H1 (cell line): ENCODE data around the gene DNMT3B. TPM values are rescaled to one million over a fixed set of nuclear protein-coding genes. Genes with fewer than 3 reads are reported as not detected.

Experiments
- CTCF ChIA-PET: fragments of 300-600 bp; sonication (Branson Sonifier 250); formaldehyde crosslinking; loops from one replicate; lab custom pipeline; 2021; ENCODE audit not compliant: partially characterized antibody; lab: Charles Lee
- POLR2A ChIA-PET: fragments of 300-600 bp; sonication (Branson Sonifier 250); formaldehyde crosslinking; loops from one replicate; lab custom pipeline; 2021; ENCODE audit warnings: inconsistent platforms; ENCODE audit not compliant: partially characterized antibody; lab: Charles Lee
- DNase-seq, 2 experiments: peaks; one replicate each; pipeline versions ENCODE4 v3.0.0 to v3.0.0-alpha.2; 2010 to 2022; ENCODE audit warnings: low spot score in 2 of 2, low read depth in 1 of 2, mixed read lengths in 1 of 2
- FAIRE-seq: peaks from 2 replicates; lab custom pipeline; 2011; peaks lifted over from hg19 to GRCh38; lab: Jason Lieb, UNC
- H2AFZ ChIP-seq: 2 replicates; pipeline ENCODE4 v1.8.1; 2012; ENCODE audit warnings: low read length, inconsistent platforms
- H2AK5ac ChIP-seq: 2 replicates; pipeline ENCODE4 v1.6.1; 2013; ENCODE audit warnings: low read depth, low read length
- H2BK120ac ChIP-seq: replicated peaks from 2 replicates; pipeline ENCODE3; 2013; ENCODE audit warnings: low read depth, low read length, inconsistent platforms
- H2BK12ac ChIP-seq: 2 replicates; pipeline ENCODE4 v1.6.1; 2013; ENCODE audit warnings: low read depth, low read length
- H2BK15ac ChIP-seq: 2 replicates; pipeline ENCODE4 v1.6.1; 2013; ENCODE audit warnings: low read length
- H2BK20ac ChIP-seq: 2 replicates; pipeline ENCODE4 v1.6.1; 2013; ENCODE audit warnings: low read length
- H2BK5ac ChIP-seq: 2 replicates; pipeline ENCODE4 v1.6.1; 2013; ENCODE audit warnings: low read depth, low read length
- H3K14ac ChIP-seq: 2 replicates; pipeline ENCODE4 v1.6.1; 2013; ENCODE audit warnings: inconsistent platforms; ENCODE audit not compliant: insufficient read length
- H3K18ac ChIP-seq: 2 replicates; pipeline ENCODE4 v1.6.1; 2013; ENCODE audit warnings: low read length; ENCODE audit errors: extremely low read depth
- H3K23ac ChIP-seq: 2 replicates; pipeline ENCODE4 v1.6.1; 2013; ENCODE audit warnings: inconsistent platforms; ENCODE audit not compliant: insufficient read length
- H3K23me2 ChIP-seq: 2 replicates; pipeline ENCODE4 v1.6.1; 2013; ENCODE audit warnings: low read depth, low read length
- H3K27ac ChIP-seq: 2 replicates; pipeline ENCODE4 v1.6.1; 2011; ENCODE audit warnings: low read depth, low read length, inconsistent platforms
- H3K27me3 ChIP-seq, 4 experiments: replicated peaks in 1 of 4; 1 replicate in 1 of 4; 2 replicates in 3 of 4; pipeline versions ENCODE4 v1.6.1 to v1.8.1; 2011 to 2013; ENCODE audit warnings: low read length in 3 of 4, mild to moderate bottlenecking in 3 of 4, inconsistent platforms in 2 of 4, mixed read lengths in 2 of 4, moderate library complexity in 1 of 4; ENCODE audit not compliant: control insufficient read depth in 3 of 4, insufficient read depth in 3 of 4; ENCODE audit errors: extremely low read depth in 1 of 4
- H3K36me3 ChIP-seq, 4 experiments: 2 replicates each; pipeline versions ENCODE4 v1.6.1 to v1.8.1; 2011 to 2013; ENCODE audit warnings: mild to moderate bottlenecking in 4 of 4, low read length in 3 of 4, moderate library complexity in 2 of 4, control low read depth in 1 of 4, inconsistent platforms in 1 of 4; ENCODE audit not compliant: insufficient read depth in 4 of 4, control insufficient read depth in 2 of 4
- H3K4ac ChIP-seq: replicated peaks from 2 replicates; pipeline ENCODE3; 2013; ENCODE audit warnings: low read length, low read depth, mixed read lengths, inconsistent platforms; ENCODE audit not compliant: insufficient read length
- H3K4me1 ChIP-seq, 4 experiments: replicated peaks in 1 of 4; 1 replicate in 1 of 4; 2 replicates in 3 of 4; pipeline versions ENCODE4 v1.6.1 to v1.8.1; 2011 to 2013; ENCODE audit warnings: low read length in 3 of 4, inconsistent platforms in 2 of 4, mixed read lengths in 1 of 4; ENCODE audit not compliant: insufficient read depth in 4 of 4, control insufficient read depth in 3 of 4
- H3K4me2 ChIP-seq, 2 experiments: 2 replicates each; pipeline versions ENCODE4 v1.6.1 to v1.8.1; 2011 to 2013; ENCODE audit warnings: low read depth in 2 of 2, low read length in 2 of 2, control low read depth in 1 of 2, inconsistent platforms in 1 of 2, mild to moderate bottlenecking in 1 of 2; ENCODE audit not compliant: insufficient read depth in 1 of 2
- H3K4me3 ChIP-seq, 4 experiments: fragments of 200-600, 300-600 bp in 1 of 4; sonication (generic), shearing (Covaris generic), sonication (Bioruptor Twin) in 1 of 4; 2 replicates each; pipeline versions ENCODE4 v1.5.1 to v1.8.1; 2011 to 2016; ENCODE audit warnings: low read length in 4 of 4, low read depth in 3 of 4, control low read depth in 2 of 4, inconsistent platforms in 2 of 4, mild to moderate bottlenecking in 2 of 4, mixed read lengths in 1 of 4, moderate library complexity in 1 of 4; ENCODE audit not compliant: insufficient read depth in 2 of 4; ENCODE audit errors: extremely low read depth in 1 of 4
- H3K56ac ChIP-seq: replicated peaks from 2 replicates; pipeline ENCODE3; 2013; ENCODE audit warnings: low read depth, mild to moderate bottlenecking, mixed read lengths, low read length, inconsistent platforms; ENCODE audit not compliant: insufficient read length
- H3K79me1 ChIP-seq: 2 replicates; pipeline ENCODE4 v1.6.1; 2013; ENCODE audit warnings: low read depth, low read length, control low read depth
- H3K79me2 ChIP-seq, 2 experiments: 2 replicates each; pipeline versions ENCODE4 v1.6.1 to v1.8.1; 2012 to 2013; ENCODE audit warnings: low read length in 2 of 2, mild to moderate bottlenecking in 2 of 2, inconsistent platforms in 1 of 2; ENCODE audit not compliant: insufficient read depth in 2 of 2, control insufficient read depth in 1 of 2
- H3K9ac ChIP-seq, 4 experiments: replicated peaks in 1 of 4; 1 replicate in 1 of 4; 2 replicates in 3 of 4; pipeline versions ENCODE4 v1.6.1 to v1.8.1; 2011 to 2013; ENCODE audit warnings: low read depth in 3 of 4, low read length in 3 of 4, control low read depth in 2 of 4, mild to moderate bottlenecking in 2 of 4, moderate library complexity in 2 of 4, inconsistent platforms in 1 of 4; ENCODE audit errors: extremely low read depth in 1 of 4
- H3K9me3 ChIP-seq, 2 experiments: 2 replicates each; pipeline versions ENCODE4 v1.6.1 to v1.8.1; 2012 to 2013; ENCODE audit warnings: mild to moderate bottlenecking in 2 of 2, moderate library complexity in 2 of 2, control low read depth in 1 of 2, inconsistent platforms in 1 of 2, low read depth in 1 of 2, low read length in 1 of 2, mixed read lengths in 1 of 2; ENCODE audit not compliant: insufficient read depth in 2 of 2
- H4K20me1 ChIP-seq, 2 experiments: replicated peaks in 1 of 2; 2 replicates each; pipeline versions ENCODE3 to v1.8.1; 2011 to 2013; ENCODE audit warnings: inconsistent platforms in 2 of 2, low read length in 2 of 2, mild to moderate bottlenecking in 1 of 2; ENCODE audit not compliant: insufficient read depth in 2 of 2, control insufficient read depth in 1 of 2
- H4K5ac ChIP-seq: 2 replicates; pipeline ENCODE4 v1.6.1; 2013; ENCODE audit warnings: low read length, low read depth, mixed read lengths, inconsistent platforms; ENCODE audit not compliant: insufficient read length
- H4K8ac ChIP-seq: 2 replicates; pipeline ENCODE4 v1.8.0; 2013; ENCODE audit warnings: mild to moderate bottlenecking, moderate library complexity, low read length, inconsistent platforms; ENCODE audit not compliant: insufficient read depth; ENCODE audit errors: extremely low read depth
- H4K91ac ChIP-seq: replicated peaks from 2 replicates; pipeline ENCODE3; 2013; ENCODE audit warnings: low read length, mixed read lengths, inconsistent platforms; ENCODE audit not compliant: insufficient read length
- BACH1 ChIP-seq: IDR thresholded peaks from 2 replicates; pipeline ENCODE4 v1.6.1; 2012; ENCODE audit warnings: low read length, improper control_type of control experiment
- CHD1 ChIP-seq: IDR thresholded peaks from 2 replicates; pipeline ENCODE4 v1.6.1; 2012; ENCODE audit warnings: low read depth, low read length, improper control_type of control experiment
- GABPA ChIP-seq: IDR thresholded peaks from 2 replicates; pipeline ENCODE4 v1.6.1; 2011; ENCODE audit warnings: mild to moderate bottlenecking, low read length, moderate library complexity, borderline replicate concordance; ENCODE audit not compliant: insufficient read depth
- POLR2A ChIP-seq, 2 experiments: IDR thresholded peaks; 1 replicate in 1 of 2; 2 replicates in 1 of 2; pipeline ENCODE4 v1.6.1; 2011; ENCODE audit warnings: low read depth in 2 of 2, low read length in 2 of 2, mild to moderate bottlenecking in 2 of 2; ENCODE audit errors: control extremely low read depth in 1 of 2
- RBBP5 ChIP-seq: IDR thresholded peaks from 2 replicates; pipeline ENCODE4 v1.7.1; 2012; ENCODE audit warnings: low read depth, mild to moderate bottlenecking, inconsistent platforms, low read length, moderate library complexity, borderline replicate concordance
- SP4 ChIP-seq: IDR thresholded peaks from 2 replicates; pipeline ENCODE4 v1.6.1; 2012; ENCODE audit warnings: low read length, inconsistent platforms
- WGBS, 2 experiments: shearing (Covaris generic) in 1 of 2; methylation state at CpG; one replicate each; pipeline versions ENCODE4 v1.1.6 to v1.1.7; 2013 to 2015; ENCODE audit warnings: low lambda C conversion rate in 2 of 2, mixed read lengths in 2 of 2, inconsistent platforms in 1 of 2, low coverage in 1 of 2, missing lambda C conversion rate in 1 of 2; ENCODE audit not compliant: insufficient replicate concordance in 2 of 2, insufficient coverage in 1 of 2, insufficient read length in 1 of 2; ENCODE audit errors: extremely low coverage in 1 of 2, missing lambda C conversion rate in 1 of 2; 5-methylcytosine and 5-hydroxymethylcytosine counted together
- polyA plus RNA-seq, 7 experiments: library from polyadenylated mRNA; depleted of rRNA in 3 of 7; stranded (reverse) in 5 of 7; unstranded in 2 of 7; fragments of >200 nt in 5 of 7; fragments of 200-250 nt in 2 of 7; gene quantifications; 1 replicate in 5 of 7; 2 replicates in 1 of 7; 4 replicates in 1 of 7; pipeline versions ENCODE4 v1.2.1 to v1.2.3, GENCODE V29; 2011 to 2013; ENCODE audit warnings: missing spikeins in 2 of 7, mixed read lengths in 2 of 7
- total RNA-seq: library from RNA; stranded (reverse); fragmentation: NEBNext Ultra II Directional; extraction: Animal tissue kit (Norgen Biotek cat#: 25700); gene quantifications from 2 replicates; pipeline ENCODE4 v1.2.1, GENCODE V29; 2021
- TF ChIP-seq, protein P1 (sequence below): IDR thresholded peaks from 2 replicates; pipeline ENCODE4 v1.6.1; 2012; ENCODE audit warnings: low read length, inconsistent platforms
- TF ChIP-seq, protein P2 (sequence below): IDR thresholded peaks from 2 replicates; pipeline ENCODE4 v1.6.1; 2011; ENCODE audit warnings: low read depth, mild to moderate bottlenecking, low read length; ENCODE audit not compliant: insufficient read depth

The DNMT3B gene
- total and polyA plus RNA-seq, 2 of the 8 experiments (the other 6 are each of a cell fraction or from before 2014, with no cell fraction given): 433 to 1,016 TPM

DNA sequence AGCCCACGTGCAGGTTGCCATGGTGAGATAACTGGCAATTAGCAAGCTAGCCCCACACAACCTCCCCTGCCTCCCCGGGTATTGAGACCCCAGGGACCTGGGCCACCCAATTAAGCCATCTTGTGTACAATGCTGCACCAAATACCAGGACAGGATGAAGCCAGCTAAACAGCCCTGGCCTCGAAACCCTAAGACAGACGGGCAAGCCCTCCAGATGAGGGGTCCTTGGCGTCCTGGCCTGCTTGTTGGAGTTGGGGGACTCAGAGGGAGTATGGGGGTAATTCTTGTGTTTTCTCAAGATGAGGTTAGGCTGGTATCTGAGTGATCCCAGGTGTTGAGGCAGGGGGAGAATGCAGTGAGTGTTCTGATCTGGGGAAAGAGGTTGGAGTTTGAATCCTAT, 48.8 kb downstream of the DNMT3B start:
- Histone ChIP-seq H2BK120ac (no peak overlapping the region), H3K27ac (0 out of 2 replicates have a peak overlapping the region, but pooled peaks have one; percentile 12), H3K4me2 (no peak overlapping the region), H3K9me3 (no peaks in the 10 kb centered on the region), H2AFZ (no peak overlapping the region), H4K8ac (no peak overlapping the region), H3K27me3 (no peaks in the 10 kb centered on the region), H3K23ac (no peak overlapping the region), H2BK5ac (no peak overlapping the region), H2BK12ac (no peak overlapping the region), H3K14ac (no peak overlapping the region), H3K23me2 (no peaks in the 10 kb centered on the region), H4K5ac (no peak overlapping the region), H3K79me2 (no peaks in the 10 kb centered on the region), H4K91ac (no peak overlapping the region), H3K4me3 (no peak overlapping the region), H2AK5ac (no peak overlapping the region), H3K4me1 (peaks cover 5 to 13% (median 10%) of the 10 kb centered on the region in 4 experiments), H3K9ac (no peak overlapping the region), H3K56ac (no peak overlapping the region), H3K18ac (no peak overlapping the region), H3K36me3 (peaks cover 32 to 45% (median 42%) of the 10 kb centered on the region in 4 experiments), H2BK15ac (no peak overlapping the region), H2BK20ac (no peak overlapping the region), H3K79me1 (no peaks in the 10 kb centered on the region), H3K4ac (no peak overlapping the region), H4K20me1 (peaks cover 15 to 22% of the 10 kb centered on the region in 2 experiments)
- no peak for TF ChIP-seq CHD1
- TF ChIP-seq, protein P1, sequence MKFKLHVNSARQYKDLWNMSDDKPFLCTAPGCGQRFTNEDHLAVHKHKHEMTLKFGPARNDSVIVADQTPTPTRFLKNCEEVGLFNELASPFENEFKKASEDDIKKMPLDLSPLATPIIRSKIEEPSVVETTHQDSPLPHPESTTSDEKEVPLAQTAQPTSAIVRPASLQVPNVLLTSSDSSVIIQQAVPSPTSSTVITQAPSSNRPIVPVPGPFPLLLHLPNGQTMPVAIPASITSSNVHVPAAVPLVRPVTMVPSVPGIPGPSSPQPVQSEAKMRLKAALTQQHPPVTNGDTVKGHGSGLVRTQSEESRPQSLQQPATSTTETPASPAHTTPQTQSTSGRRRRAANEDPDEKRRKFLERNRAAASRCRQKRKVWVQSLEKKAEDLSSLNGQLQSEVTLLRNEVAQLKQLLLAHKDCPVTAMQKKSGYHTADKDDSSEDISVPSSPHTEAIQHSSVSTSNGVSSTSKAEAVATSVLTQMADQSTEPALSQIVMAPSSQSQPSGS: peak; percentile 40; the same call in 1 of the 2 replicates
- TF ChIP-seq SP4: peak; percentile 15; the same call in 1 of the 2 replicates
- TF ChIP-seq, protein P2, sequence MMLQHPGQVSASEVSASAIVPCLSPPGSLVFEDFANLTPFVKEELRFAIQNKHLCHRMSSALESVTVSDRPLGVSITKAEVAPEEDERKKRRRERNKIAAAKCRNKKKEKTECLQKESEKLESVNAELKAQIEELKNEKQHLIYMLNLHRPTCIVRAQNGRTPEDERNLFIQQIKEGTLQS: no peak
- peak in 1 of 2 experiments; percentile 76; a peak in 2 of 3 replicates for TF ChIP-seq POLR2A (IDR thresholded peaks at IDR 0.05; ENCODE audit: control extremely low read depth in 1 of 2, low read depth in 2 of 2, low read length in 2 of 2)
- TF ChIP-seq BACH1: no peak
- no peak for TF ChIP-seq GABPA
- no peak for TF ChIP-seq RBBP5
- no peak for FAIRE-seq
- ChIA-PET CTCF (interaction anchor here (2.3 kb wide), 1 partner anchor 21 kb away, joined by 10 read pairs; no protein-coding TSS in a partner anchor), POLR2A (interaction anchor here (0.6 to 12.6 kb wide), 20 partner anchors 8 to 280 kb away, joined by 3 to 112 read pairs (median 5); partner anchors contain the start of genes C20orf203, COMMD7, DNMT3B and MAPRE1)
- DNase-seq: no peak
- WGBS, 2 experiments: 65% methylated on average over 5 of the region's 5 CpGs; no CpG with 5 or more reads in 1 of the 2 experiments
